ENCODE data around the gene OR2F2.

OR2F2 gene

DNA sequence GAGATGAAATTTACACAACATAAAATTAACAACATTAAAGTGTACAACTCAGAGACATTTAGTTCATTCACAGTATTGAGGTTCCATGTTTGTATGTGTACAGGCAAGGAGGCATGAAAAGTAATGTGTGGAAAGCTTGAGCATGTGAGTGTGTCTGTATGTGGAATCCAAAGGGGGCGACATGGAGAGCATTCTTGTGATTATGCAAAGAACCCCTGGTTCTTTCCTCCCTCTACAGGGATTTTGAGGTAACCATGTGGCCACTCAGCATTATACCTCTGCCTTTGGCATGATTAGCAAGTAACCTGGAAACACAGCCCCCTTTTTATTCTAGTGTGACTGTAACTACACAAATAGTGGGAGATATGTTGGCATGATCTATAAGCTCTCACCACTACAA lies 40.6 kb downstream of the OR2F2 start:
- DNase-seq (ENCODE audit: low read depth in 4 of 4, low spot score in 1 of 4), result no peak

DNA sequence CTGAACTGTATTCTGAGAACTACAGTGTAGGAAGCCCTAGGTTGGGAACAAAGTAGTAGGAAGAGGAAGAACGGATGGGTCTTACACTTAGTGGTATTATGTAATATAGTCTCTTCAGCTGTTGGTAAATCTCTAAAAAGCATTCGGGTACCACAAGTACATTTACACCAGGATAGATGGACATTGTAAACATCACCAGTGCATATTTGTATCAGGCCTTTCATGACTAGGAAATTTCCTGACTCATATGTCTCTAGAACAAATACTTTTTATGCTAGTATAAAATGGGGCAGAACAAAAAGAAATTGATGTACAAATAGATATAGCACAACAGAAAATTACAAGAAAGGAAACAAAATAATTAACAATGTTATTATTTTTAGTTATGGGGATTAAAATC lies 43.6 kb downstream of the OR2F2 start:
- DNase-seq (ENCODE audit: low read depth in 4 of 4, low spot score in 1 of 4), result no peak

DNA sequence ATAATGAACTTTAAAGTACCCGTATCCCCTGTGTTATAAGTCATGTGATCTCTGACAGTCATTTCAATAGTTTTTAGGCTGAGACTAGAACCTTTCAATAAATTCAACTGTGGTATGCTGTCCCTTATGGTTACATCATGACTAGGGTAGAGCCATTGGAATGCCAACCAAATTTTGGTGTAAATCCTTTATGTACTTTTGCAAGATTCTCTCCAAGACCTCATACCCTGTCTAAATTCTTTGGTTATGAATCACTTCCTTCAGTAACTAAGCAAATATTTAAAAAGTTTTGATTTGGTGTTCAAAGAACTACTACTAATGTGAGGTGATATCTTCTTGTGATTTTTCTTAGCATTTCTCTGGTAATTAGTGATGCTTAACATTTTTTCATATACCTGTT lies 44.3 kb downstream of the OR2F2 start:
- DNase-seq (ENCODE audit: low read depth in 4 of 4, low spot score in 1 of 4), result no peak

DNA sequence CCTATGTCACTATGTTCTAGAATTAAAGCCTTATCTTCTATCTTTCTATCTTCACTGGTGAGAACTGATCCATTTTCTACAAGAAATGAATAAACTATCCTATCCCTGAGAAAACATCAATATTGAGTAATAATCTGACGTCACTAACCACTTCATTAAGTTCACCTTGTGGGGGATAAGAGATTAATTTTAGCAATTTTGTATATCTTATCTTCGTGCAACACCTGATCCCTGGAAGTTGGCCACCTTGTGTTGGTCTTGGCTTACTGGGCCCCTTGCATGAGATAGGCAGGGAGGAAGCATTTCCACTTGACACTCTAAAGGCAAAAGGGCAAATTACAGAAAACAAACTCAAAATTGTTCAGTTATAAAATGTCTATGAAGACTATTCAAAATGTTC lies 45.0 kb downstream of the OR2F2 start:
- DNase-seq (ENCODE audit: low read depth in 4 of 4, low spot score in 1 of 4), result no peak

DNA sequence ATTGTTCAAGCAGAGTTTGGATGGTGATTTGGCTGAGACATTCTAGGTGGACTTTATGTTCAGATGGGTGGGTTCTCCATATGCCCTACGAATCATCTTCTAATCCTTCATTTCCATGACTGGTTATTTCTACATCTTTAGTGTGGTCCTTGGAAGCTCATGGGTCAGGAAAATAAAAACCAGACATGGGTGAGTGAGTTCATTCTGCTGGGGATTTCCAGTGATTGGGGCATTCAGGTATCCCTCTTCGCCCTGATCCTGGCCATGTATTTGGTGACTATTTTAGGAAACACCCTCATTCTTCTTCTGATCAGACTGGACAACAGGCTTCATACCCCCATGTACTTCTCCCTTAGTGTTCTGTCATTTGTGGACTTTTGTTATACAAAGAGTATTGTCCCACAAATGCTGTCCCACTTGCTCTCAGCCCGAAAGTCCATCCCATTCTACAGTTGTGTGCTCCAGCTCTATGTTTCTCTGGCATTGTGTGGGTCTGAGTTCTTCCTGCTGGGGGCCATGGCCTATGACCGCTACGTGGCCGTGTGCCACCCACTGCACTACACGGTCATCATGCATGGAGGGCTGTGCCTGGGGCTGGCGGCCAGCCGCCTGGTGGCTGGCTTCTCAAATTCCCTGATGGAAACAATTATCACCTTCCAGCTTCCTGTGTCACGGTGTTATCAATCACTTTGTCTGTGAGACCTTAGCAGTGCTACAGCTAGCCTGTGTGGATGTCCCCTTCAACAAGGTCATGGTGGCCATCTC lies 45.9 kb downstream of the OR2F2 start:
- no peak for DNase-seq (ENCODE audit: low read depth in 4 of 4, low spot score in 1 of 4)

DNA sequence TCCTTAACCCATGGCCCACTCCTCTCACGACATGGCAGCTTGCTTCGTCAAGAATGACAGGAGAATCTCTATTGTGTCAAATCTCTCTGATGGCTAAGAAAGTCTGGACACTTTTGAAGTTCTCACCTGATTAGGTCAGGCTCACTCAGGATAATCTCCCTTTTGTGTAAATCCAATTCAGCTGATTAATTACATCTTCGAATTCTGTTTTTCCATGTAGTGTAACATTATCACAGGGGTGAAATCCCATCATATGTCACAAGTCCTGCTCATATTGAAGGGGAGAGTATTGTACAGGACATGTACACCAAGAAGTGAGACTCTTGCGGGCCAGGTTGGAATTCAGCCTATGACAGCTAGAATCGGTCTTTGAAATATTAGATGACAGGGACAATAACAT lies 48.9 kb downstream of the OR2F2 start:
- no peak for DNase-seq (ENCODE audit: low read depth in 4 of 4, low spot score in 1 of 4)

All from stimulated activated CD4-positive, alpha-beta T cell treated with anti-CD3 and anti-CD28 coated beads, Interleukin-1b, Interleukin-23, amount 100 ng/mL, for 24 hours (primary cell).